Right lung (tissue), 10 donors: Measurements from ENCODE around the gene ARL8B. TPM values are rescaled to one million over a fixed set of nuclear protein-coding genes. Genes with fewer than 3 reads are reported as not detected.
"Not testable (repeated sequence)": the region's sequence is repeated elsewhere in the genome, so short reads cannot be mapped to it uniquely, and the experiment has no call there.

Experiments
- DNase-seq, 2 donors: peaks; one replicate each; pipeline ENCODE4 v3.0.0-alpha.2; 2013
- long read RNA-seq, 8 donors: transcript quantifications; one replicate each; lab custom pipeline, GENCODE V29; 2026
- polyA plus RNA-seq, 5 donors: library from polyadenylated mRNA; unstranded; fragments of 120-200 nt; gene quantifications; one replicate each; pipeline versions ENCODE4 v1.2.1 to v1.2.3, GENCODE V29; 2013; ENCODE audit warnings: inconsistent platforms in 1 of 5, low replicate concordance in 1 of 5; ENCODE audit not compliant: insufficient read length in 5 of 5, insufficient read depth in 1 of 5

Gene ARL8B
- polyA plus RNA-seq = 10 to 100 TPM; 53.3 to 76.2 (median 69.8) TPM
- long read RNA-seq, donor 1, transcript ARL8B-201 (7 exons, 3,005 nt) = major isoform, 25 of 37 reads
- long read RNA-seq, donor 1, partial matches to known transcripts = 10 of 37 reads
- long read RNA-seq, donor 1, other reads (novel, unspliced or antisense) = 0 of 37 reads
- long read RNA-seq, donor 2, transcript ARL8B-201 (7 exons, 3,005 nt) = major isoform, 20 of 21 reads
- long read RNA-seq, donor 2, partial matches to known transcripts = 0 of 21 reads
- long read RNA-seq, donor 2, other reads (novel, unspliced or antisense) = 0 of 21 reads
- long read RNA-seq, donor 3, transcript ARL8B-201 (7 exons, 3,005 nt) = major isoform, 22 of 23 reads
- long read RNA-seq, donor 3, partial matches to known transcripts = 0 of 23 reads
- long read RNA-seq, donor 3, other reads (novel, unspliced or antisense) = 0 of 23 reads
- long read RNA-seq, donor 4, transcript ARL8B-201 (7 exons, 3,005 nt) = major isoform, 23 of 24 reads
- long read RNA-seq, donor 4, partial matches to known transcripts = 0 of 24 reads
- long read RNA-seq, donor 4, other reads (novel, unspliced or antisense) = 0 of 24 reads
- long read RNA-seq, donor 5, transcript ARL8B-201 (7 exons, 3,005 nt) = major isoform, 27 of 36 reads
- long read RNA-seq, donor 5, partial matches to known transcripts = 6 of 36 reads
- long read RNA-seq, donor 5, other reads (novel, unspliced or antisense) = 0 of 36 reads
- long read RNA-seq, donor 6, transcript ARL8B-201 (7 exons, 3,005 nt) = major isoform, 32 of 40 reads
- long read RNA-seq, donor 6, partial matches to known transcripts = 8 of 40 reads
- long read RNA-seq, donor 6, other reads (novel, unspliced or antisense) = 0 of 40 reads
- long read RNA-seq, donor 7, transcript ARL8B-201 (7 exons, 3,005 nt) = major isoform, 24 of 31 reads
- long read RNA-seq, donor 7, partial matches to known transcripts = 5 of 31 reads
- long read RNA-seq, donor 7, other reads (novel, unspliced or antisense) = 0 of 31 reads
- long read RNA-seq, donor 8, transcript ARL8B-201 (7 exons, 3,005 nt) = major isoform, 9 of 11 reads
- long read RNA-seq, donor 8, partial matches to known transcripts = 0 of 11 reads
- long read RNA-seq, donor 8, other reads (novel, unspliced or antisense) = 0 of 11 reads

GRCh38 chr3:5122030-5122740 lies at the start of gene ARL8B:
TSS of gene ARL8B (plus strand) at chr3:5122292. CDS start at chr3:5122466, 174 bp downstream.
- peak; percentile 85 to 87 for DNase-seq

- no peak for DNase-seq
Measured at GRCh38 chr3:5073374-5074085, 48.6 kb upstream of the ARL8B start.

- no peak for DNase-seq
Measured at GRCh38 chr3:5078151-5078550, 43.9 kb upstream of the ARL8B start.

- DNase-seq = no peak
Measured at GRCh38 chr3:5079761-5080160, 42.3 kb upstream of the ARL8B start.

GRCh38 chr3:5080779-5081550 lies 41.1 kb upstream of the ARL8B start:
- DNase-seq = no peak

- not testable (repeated sequence) for DNase-seq
Measured at GRCh38 chr3:5081973-5082788, 39.9 kb upstream of the ARL8B start.

- no peak for DNase-seq
Measured at GRCh38 chr3:5082789-5083115, 39.3 kb upstream of the ARL8B start.

- DNase-seq = no peak
Measured at GRCh38 chr3:5084224-5084623, 37.9 kb upstream of the ARL8B start.

GRCh38 chr3:5086708-5087107 lies 35.4 kb upstream of the ARL8B start:
- DNase-seq = no peak

GRCh38 chr3:5087209-5087608 lies 34.9 kb upstream of the ARL8B start:
- DNase-seq = no peak

GRCh38 chr3:5090197-5090596 lies 31.9 kb upstream of the ARL8B start:
- no peak for DNase-seq

GRCh38 chr3:5092018-5092417 lies 30.1 kb upstream of the ARL8B start:
- no peak for DNase-seq

GRCh38 chr3:5093731-5094130 lies 28.4 kb upstream of the ARL8B start:
- DNase-seq = no peak

GRCh38 chr3:5095886-5096285 lies 26.2 kb upstream of the ARL8B start:
- peak; percentile 89 to 93 for DNase-seq

GRCh38 chr3:5096336-5097008 lies 25.6 kb upstream of the ARL8B start:
- DNase-seq = peak; percentile 52

- DNase-seq = no peak
Measured at GRCh38 chr3:5098346-5098745, 23.7 kb upstream of the ARL8B start.

- DNase-seq = no peak
Measured at GRCh38 chr3:5102532-5102931, 19.6 kb upstream of the ARL8B start.

- DNase-seq = no peak
Measured at GRCh38 chr3:5103743-5104142, 18.3 kb upstream of the ARL8B start.

GRCh38 chr3:5105050-5105449 lies 17.0 kb upstream of the ARL8B start:
- no peak for DNase-seq
